Ovary (tissue), 3 donors: ENCODE results near the gene ZC3H7A.

Experiments
- EP300 ChIP-seq: sonication (generic); formaldehyde crosslinking; IDR thresholded peaks from one replicate; pipeline ENCODE4 v1.6.1; 2017; ENCODE audit warnings: antibody characterized with exemption
- POLR2A ChIP-seq: fragments of 450-650 bp; IDR thresholded peaks from one replicate; pipeline ENCODE4 v1.6.1; 2017; ENCODE audit warnings: antibody characterized with exemption, mild to moderate bottlenecking, moderate library complexity
- TF ChIP-seq, protein P1 (sequence below), 3 donors: fragments of 450-650 bp in 2 of 3; fragments of 200-600 bp in 1 of 3; IDR thresholded peaks; one replicate each; pipeline versions ENCODE4 v1.5.1 to v1.8.0; 2016 to 2022; ENCODE audit warnings: antibody characterized with exemption in 3 of 3, mild to moderate bottlenecking in 1 of 3
- donor health status: DM: no; HTN: no; CAD: no.

DNA sequence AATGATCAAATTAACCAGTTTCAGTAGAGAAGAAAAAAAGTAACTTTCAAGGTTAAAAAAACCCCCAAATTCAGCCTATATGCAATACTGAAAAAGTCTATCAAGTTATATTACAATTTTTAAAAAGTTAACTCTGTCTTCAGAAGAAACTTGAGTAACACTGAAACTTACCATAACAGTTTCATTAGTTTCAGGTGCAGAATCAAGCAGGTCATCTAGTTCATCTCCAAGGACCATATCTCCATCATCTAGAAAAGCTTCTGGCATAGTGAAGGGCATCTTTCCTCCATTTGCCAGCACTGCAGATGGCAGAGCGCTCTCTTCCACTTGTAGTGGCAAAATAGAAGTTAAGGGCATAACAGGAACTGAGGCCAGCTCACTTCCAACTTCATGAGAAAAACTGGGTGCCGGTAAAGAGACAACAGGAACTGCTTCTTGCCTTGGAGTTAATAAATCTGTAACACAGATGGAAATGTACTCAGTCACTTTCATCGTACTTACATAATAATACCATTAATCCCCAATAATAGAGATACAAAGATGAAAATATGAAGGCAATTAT is 22.9 kb downstream of the ZC3H7A start:
- TF ChIP-seq, protein P1, sequence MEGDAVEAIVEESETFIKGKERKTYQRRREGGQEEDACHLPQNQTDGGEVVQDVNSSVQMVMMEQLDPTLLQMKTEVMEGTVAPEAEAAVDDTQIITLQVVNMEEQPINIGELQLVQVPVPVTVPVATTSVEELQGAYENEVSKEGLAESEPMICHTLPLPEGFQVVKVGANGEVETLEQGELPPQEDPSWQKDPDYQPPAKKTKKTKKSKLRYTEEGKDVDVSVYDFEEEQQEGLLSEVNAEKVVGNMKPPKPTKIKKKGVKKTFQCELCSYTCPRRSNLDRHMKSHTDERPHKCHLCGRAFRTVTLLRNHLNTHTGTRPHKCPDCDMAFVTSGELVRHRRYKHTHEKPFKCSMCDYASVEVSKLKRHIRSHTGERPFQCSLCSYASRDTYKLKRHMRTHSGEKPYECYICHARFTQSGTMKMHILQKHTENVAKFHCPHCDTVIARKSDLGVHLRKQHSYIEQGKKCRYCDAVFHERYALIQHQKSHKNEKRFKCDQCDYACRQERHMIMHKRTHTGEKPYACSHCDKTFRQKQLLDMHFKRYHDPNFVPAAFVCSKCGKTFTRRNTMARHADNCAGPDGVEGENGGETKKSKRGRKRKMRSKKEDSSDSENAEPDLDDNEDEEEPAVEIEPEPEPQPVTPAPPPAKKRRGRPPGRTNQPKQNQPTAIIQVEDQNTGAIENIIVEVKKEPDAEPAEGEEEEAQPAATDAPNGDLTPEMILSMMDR (IDR thresholded peaks at IDR 0.05) = no peak
- TF ChIP-seq POLR2A = no peak
- no peak for TF ChIP-seq EP300
